Ureter (tissue), 1 donor: ENCODE results near the gene NOL4L. TPM values are rescaled to one million over a fixed set of nuclear protein-coding genes. Genes with fewer than 3 reads are reported as not detected.

Experiments
- DNase-seq: peaks from one replicate; pipeline ENCODE4 v3.0.0-alpha.2; 2020; ENCODE audit warnings: low spot score
- total RNA-seq: library from RNA; stranded (reverse); gene quantifications from one replicate; pipeline ENCODE4 v1.2.4, GENCODE V29; 2023
- donor health status: DM: yes; HTN: yes; CAD: no.

The NOL4L gene
- total RNA-seq, 1 donor from 2014 or later: 40.7 TPM

GRCh38 chr20:32560989-32561830 lies 23.9 kb downstream of the NOL4L start:
- DNase-seq: no peak

- DNase-seq: no peak
Observed at GRCh38 chr20:32560482-32560988, 24.6 kb downstream of the NOL4L start.

GRCh38 chr20:32559753-32560380 lies 25.3 kb downstream of the NOL4L start:
- DNase-seq: no peak

GRCh38 chr20:32559205-32559752 lies 25.9 kb downstream of the NOL4L start:
- no peak for DNase-seq

GRCh38 chr20:32558526-32558925 lies 26.6 kb downstream of the NOL4L start:
- no peak for DNase-seq

GRCh38 chr20:32557319-32557718 lies 27.8 kb downstream of the NOL4L start:
- DNase-seq: no peak

- no peak for DNase-seq
Observed at GRCh38 chr20:32556312-32557184, 28.6 kb downstream of the NOL4L start.

- no peak for DNase-seq
Observed at GRCh38 chr20:32555584-32555983, 29.5 kb downstream of the NOL4L start.

- DNase-seq: no peak
Observed at GRCh38 chr20:32554965-32555289, 30.2 kb downstream of the NOL4L start.

GRCh38 chr20:32553618-32554017 lies 31.5 kb downstream of the NOL4L start:
- no peak for DNase-seq

- no peak for DNase-seq
Observed at GRCh38 chr20:32551693-32552092, 33.4 kb downstream of the NOL4L start.

GRCh38 chr20:32549842-32550241 lies 35.3 kb downstream of the NOL4L start:
- no peak for DNase-seq

- DNase-seq: no peak
Observed at GRCh38 chr20:32547753-32548034, 37.4 kb downstream of the NOL4L start.

GRCh38 chr20:32546918-32547752 lies 38.0 kb downstream of the NOL4L start:
- DNase-seq: no peak

GRCh38 chr20:32544893-32545840 lies 40.0 kb downstream of the NOL4L start:
- DNase-seq: no peak

- no peak for DNase-seq
Observed at GRCh38 chr20:32544260-32544722, 40.8 kb downstream of the NOL4L start.

GRCh38 chr20:32543570-32544259 lies 41.4 kb downstream of the NOL4L start:
- no peak for DNase-seq

GRCh38 chr20:32542259-32542615 lies 42.9 kb downstream of the NOL4L start:
- no peak for DNase-seq
